HG03558 (cell line): ENCODE measurements around the gene RSKR.
"Not testable (repeated sequence)": the region's sequence is repeated elsewhere in the genome, so short reads cannot be mapped to it uniquely, and the experiment has no call there.

Experiments used
- ATAC-seq: cut with Tn5 transposase; IDR thresholded peaks from one replicate; pipeline ENCODE4 v1.9.1; 2021; ENCODE audit warnings: moderate number of reproducible peaks; ENCODE audit not compliant: unreplicated experiment; ENCODE audit errors: extremely low read depth

RSKR gene

DNA sequence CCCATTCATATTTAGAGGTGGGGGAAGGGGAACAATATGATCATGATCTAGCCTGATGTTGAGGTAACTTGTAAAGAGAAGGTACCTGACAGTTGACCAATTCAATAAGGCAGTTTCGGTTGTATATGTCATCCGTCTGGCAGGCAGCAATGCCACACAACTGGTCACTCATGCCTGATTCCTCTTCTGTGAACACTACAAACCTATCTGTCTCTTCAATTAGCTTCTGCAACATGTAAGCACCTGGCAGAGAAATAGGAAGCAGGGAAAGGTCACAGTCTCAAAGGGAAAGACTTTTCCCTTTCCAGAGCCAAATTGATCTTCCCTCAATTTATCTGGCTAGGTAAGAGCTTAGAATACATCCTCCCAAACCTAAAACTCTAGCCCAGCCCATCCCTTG is 10.2 kb upstream of the RSKR start:
- no peak for ATAC-seq

DNA sequence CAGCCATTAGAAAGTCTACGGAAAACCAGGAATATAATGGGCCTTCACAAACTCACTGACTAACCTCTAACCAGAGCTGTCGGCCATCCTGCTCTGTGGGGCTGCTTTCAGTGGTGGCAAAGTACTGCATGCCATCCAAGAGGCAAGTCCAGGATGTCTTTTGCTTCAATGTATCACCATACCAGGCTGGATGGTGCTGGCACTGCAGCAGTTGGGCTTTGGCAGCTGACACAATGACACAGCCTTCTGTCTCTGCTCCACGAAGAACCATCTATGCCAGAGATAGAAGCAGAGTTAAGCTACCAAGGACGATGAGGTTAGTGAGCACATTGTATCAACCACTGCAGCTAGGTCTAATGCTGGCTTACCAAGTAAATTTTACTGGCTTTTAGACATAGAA is 9.7 kb upstream of the RSKR start:
- ATAC-seq: no peak

DNA sequence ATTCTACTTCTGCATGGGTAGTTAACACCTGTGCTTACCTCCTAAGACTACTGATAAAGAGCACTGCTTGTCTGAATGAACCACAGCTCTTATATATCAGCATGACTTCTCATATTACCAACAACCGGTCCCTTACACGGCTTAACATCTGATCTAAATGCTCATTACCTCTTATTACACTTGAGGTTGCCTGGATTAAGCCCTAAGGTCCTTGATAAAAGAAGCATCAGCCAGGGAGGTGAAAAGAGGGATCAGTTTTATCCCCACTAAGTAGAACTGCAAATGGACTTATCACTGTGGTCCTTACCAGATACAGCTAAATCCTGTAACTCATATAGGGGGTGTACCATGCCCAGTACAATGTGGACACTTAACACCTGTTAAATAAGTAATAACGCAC is 8.2 kb upstream of the RSKR start:
- no peak for ATAC-seq

DNA sequence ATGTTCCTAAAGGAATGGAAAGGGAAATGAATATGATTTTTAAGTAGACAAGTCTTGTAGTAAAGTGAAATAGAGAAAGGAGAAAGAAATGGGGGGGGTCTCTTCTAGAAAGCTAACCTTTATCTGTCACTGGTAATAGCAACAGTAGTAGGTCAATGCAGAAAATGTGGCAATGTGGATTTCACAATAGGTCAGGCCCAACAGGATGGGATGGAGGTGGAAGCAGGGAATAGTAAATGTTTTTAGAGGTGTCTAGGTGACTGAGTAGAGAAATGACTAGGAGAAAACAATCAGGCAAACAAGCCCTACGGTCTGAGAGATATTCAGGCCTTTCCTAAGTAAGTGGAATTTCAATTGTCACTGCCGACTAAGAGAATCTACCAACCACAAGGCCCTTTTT is 6.0 kb upstream of the RSKR start:
- ATAC-seq: no peak

DNA sequence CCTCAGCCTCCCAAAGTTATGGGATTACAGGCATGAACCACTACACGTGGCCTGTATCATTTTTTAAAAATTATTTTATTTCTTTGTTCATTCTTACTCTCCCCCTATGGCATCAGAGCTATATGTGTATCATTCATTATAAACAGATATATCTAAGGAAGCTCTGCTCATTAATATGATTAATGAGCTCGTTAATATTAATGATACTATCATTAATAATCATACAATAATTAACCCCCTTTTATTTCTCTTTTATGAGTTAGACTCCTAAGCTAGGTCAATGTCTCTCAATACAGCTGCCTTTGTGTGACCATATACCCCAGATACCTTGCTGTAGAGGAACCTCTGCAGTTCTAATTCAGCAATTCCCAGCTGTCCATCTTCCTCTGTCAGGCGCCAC is 4.5 kb upstream of the RSKR start:
- ATAC-seq: no peak

DNA sequence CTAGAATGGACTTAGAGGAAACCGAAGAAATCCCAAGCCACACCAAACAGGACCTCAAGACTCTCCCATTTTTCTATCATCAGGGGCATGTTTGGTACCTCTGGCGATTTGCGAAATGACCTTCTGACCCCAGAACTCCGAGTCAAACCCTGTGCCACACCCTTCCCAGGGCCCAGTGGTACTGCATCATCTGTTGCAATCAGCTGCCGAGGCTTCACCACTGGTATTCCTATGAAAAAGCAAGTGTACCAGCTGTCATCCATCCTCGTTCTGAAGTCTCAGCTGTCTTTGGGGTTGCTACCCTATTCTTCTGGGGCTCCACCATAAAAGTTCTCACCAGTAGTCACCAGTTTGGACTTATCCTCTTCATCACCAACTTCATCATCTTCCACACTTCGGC is 2.3 kb upstream of the RSKR start:
- no peak for ATAC-seq

DNA sequence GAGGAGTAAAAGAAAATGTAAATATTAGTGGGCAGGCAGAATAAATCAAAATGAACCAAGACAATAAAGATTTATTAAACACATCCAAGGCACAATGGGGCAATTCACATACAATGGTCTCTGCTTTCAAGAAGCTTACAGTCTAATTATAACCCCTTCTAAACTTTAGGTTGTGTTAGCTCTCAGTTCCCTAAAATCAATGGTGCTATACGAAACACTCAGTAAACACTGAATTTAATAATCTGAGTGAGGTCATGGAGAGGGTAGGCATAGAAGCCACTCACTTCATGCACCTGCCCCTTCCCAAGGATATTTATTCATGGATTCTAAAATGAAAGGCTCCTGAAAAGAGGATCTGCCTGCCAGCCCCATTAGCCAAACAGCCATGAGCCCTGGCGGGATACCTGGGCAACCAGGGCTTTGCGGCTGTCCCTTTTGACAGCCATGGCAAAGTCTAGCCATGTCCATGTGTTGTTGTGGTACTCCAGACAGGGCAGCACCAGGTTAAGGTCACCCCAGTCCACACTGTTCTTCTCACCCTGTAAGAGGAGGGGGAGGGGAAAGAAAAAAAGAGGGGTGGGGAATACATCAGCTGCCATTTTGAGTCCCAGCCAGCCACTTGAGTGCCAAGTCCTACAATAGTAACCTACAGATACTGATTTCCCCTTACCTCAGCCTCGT is 1.4 kb upstream of the RSKR start:
- ATAC-seq: no peak

DNA sequence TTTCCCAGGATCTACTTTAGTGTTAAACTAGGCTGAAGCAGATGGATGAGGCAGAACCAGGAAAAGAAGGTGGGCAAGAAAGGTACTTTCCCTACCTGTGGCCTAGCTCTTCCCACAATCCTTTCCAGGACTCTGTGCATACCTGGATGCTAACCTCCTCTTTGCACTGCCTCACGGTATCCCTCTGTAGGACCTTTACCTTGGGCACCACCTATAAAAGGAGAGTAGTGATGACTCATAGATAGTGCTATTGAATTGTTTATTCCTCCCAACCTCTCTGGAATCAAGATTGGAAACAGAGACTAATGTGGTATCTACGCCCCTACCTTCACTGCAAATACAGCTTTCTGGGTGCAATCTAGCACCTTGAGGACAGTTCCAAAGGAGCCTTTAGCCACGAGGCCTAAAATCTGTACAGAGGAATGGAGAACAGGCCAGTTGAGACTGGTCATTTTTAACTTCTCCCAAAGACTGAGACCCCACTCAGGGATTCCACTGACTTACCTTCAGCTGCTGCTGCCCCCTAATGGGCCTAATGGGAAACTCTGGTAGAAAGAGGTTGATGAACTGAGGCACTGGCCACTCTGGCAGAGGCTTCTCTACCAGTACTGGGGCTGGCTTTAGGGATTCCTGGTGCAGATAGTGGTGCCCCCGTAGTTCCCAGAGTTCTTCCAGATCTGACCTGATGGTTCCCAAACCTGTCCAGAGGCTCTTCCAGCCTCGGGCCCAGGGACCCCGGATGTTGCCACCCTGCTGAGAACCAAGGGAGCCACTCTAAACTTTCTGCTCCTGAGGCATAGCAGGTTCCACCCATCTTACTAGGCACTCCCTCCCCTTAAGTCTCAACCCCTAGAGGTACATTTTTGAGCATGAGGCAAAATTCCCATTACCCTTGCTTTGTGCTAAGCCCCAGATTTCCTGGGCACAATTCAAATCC is 781 bp downstream of the RSKR start:
- no peak for ATAC-seq

DNA sequence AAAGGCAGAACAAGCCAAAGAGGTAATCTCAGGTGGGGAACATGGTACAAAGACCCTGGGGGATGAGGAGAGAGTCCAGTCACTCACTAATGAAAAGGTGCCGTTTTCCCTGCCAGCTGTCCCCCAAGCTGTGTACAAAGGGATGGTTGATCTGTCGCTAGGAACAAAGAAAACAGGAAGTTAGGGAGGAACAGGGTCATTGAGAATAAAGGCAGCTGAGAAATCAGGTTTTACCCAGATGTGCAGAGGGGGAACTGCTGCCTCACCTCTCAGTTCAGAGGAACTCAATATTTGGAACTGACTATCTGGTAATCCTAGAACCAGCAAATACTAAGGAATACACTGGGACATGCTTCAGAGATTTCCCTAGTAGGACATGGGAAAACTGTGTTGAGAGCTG is 1.5 kb downstream of the RSKR start:
- no peak for ATAC-seq

DNA sequence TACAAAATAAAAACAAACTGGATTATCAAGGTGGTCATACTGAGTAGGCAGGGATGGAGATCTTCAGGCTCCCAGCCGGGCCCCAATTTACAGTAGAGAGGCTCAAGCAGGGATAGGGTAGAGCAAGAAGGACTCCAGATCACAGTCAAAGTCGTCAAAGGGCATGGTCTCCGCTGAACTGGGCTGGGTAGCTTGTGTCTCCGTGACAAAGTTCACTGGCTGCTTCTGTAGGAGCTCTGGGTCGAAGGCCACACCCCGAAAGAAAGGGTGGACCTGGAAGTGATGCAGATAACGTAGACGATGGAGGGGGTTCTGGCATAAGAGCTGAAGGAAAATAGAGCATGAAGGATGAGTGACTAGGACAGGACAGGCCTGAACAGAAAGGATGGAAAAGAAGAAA is 3.6 kb downstream of the RSKR start:
- no peak for ATAC-seq

DNA sequence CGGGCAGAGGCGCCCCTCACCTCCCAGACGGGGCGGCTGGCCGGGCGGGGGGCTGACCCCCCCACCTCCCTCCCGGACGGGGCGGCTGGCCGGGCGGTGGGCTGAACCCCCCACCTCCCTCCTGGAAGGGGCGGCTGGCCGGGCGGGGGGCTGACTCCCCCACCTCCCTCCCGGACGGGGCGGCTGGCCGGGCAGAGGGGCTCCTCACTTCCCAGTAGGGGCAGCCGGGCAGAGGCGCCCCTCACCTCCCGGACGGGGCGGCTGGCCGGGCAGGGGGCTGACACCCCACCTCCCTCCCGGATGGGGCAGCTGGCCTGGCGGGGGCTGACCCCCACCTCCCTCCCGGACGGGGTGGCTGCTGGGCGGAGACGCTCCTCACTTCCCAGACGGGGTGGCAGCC is 10.0 kb downstream of the RSKR start:
- not testable (repeated sequence) for ATAC-seq

DNA sequence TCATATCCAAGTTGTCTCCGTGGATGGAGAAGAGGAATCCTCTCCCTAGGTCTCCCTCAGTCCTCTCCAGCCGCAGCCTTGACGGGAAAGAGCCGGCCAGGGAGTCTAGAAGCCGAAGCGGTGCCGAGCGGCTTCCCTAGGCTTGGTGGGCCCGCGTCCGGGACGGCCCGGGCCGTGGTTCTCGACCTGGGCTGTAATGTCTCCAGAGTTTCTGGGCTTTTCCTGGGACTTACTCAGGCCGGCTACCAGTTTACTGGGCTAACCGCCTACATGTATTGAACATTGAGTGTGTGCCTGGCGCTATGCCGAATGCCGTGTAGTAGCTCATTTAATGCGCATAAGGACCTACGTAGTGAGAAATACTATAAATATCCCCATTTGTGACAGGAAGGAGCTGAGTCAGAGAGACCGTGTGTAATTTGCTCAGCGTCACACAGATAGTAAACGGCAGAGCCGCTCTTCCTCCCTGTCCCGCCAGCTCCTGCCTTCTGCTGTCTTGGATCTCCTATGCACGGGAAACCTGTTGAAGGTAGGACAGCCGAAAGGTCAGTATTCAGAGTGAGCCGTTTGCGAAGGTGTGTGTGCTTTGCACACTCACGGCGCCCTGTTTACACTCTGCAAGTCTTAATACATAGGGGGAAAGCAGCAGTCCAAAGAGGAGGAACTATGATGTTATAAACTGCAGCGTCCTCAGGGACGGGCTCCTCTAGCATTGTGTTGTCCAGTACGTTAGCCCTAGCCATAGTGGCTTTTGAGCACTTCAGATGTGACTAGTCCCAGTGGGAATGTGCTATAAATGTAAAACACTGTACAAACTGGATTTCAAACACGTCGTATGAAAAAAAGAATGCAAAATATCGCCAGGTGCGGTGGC is 14.4 kb downstream of the RSKR start:
- ATAC-seq: peak; percentile 27

DNA sequence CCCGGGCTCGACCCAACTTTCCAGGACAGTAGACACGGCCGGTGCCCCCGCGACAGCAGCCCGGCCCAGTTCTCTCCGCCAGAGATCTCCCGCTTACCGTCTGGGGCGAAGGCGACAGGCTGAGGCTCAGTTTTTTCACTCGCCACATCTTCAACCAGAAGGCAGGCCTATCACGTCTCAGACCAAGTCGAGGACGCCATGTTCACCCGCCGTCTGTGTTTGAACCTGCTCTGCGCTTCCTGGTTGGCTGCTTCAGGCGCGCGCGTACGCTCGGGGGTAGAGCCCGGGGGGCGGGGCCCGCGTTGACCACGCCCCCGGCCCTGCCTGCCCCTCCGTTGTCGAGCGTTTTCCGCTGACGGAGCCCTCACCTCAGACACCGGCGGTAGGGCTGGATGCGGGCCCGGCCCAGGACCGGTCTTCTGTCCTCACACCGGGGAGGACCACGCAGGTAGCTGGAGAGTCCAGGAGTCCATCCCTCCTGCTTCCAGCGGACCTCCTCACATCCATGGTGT is 15.1 kb downstream of the RSKR start, which contains the start of gene SPAG5:
Gene SPAG5, minus strand, starts transcription at position 227 of the 512 bp plus-strand sequence. Its CDS starts 79 bp downstream, at position 148.
- ATAC-seq: peak; percentile 41

DNA sequence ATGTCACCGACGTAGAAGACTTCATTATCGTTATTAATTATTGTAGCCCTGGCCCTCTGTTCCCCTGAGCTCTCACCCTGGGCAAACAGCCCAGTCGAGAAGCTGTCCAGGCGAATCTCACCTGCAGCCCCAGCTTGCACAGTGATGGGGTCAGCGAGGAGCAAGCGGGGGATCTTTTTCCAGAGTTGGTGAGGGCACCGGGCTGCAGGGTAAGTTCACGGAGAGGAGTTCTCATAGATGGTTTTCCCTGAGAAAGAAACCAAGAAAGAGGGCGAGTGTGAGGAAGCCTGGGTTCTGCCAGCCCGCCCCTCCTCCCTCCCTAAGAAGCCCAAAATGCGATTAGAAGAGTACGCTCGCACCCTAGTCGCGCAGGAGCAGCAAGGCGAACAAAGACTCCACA is 15.6 kb downstream of the RSKR start:
- ATAC-seq: no peak

DNA sequence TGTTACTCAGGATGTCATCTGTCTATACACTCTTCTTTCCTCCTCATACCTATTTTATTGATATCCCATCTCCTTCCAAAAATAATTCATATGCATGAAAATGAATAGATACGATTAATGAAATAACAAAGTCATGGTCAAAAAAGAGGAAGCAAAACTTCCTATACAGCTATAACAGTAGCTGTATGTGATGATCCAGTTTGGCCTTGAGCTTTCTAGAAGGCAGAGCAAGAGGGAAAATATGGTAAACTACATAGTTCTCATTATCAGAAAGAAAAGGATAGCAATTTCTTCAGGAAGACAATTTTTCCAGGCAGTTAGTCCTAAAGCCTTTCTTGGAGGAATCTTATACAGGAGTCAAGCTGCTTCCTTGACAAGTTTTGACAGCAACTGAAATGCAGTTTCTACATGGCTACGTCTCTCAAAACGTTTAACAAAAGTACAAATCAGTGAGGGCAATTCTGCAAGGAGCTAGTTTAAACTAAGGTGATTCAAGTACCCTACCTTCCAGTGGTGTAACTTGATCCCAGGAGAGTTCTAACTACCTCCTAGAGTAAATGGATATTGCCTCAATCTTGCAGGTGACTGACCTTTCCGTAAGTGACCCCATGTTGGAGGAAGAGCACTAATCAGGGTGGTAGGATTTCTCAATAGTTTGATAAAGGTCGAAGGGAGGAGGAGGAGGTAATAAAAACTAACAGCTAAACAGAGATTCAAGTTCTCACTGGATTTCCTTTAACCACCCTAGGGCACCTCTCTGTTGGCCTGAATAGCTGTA is 16.2 kb downstream of the RSKR start:
- no peak for ATAC-seq

DNA sequence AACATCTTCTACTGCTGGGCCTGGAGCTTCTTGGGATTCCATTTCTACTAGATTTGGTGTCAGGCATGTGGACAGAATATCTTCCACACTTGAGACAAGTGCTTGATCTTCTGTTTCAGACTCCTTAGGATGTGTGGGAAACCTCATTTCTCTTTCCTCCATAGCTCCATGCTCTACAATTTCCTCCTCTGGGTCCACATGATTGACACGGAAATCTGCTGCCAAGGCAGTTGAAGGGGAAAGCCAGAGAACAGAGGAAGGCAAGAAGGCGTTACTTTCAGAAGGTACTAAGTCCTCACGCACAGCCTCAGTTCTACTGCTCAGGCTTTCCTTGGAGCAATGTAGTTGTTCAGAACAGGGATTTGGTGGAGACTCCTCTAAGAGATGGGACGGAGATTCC is 21.7 kb downstream of the RSKR start:
- ATAC-seq: no peak

DNA sequence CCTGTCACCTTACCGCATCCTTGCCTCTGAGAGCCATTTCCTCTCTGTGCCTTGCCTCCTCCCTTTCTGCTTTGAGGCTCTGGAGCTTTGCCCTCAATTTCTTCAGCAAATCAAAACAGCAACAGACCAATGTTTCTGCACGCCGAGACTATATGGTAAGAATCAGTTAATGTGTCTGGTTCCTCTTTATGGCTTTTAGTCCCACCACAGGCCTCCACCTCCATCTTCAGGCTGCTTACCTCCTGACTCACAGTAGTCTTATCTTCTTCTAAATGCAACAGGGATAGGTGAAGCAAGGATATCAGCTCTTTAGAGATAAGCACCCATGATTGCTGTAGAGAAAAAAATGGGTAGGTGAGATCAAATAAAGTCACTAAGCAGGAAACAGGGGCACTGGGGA is 28.1 kb downstream of the RSKR start:
- ATAC-seq: no peak

DNA sequence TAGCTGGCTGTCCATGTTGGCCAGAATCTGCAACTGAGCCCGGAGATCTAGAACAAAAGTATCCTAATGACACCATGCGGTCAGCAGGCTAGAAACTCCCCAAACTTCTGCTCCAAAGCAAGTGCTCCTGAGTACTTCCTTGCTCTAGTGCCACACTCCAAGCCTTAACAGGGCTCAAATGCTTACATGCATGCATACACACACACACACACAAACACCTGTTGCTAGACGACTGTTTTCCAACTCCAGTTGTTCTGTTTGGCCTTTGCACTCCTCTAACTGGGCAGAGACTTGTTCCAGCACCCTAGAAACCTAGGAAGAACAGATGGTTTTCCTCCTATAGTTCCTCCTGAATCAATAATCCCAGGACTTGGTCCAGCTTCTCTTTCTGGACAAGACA is 29.6 kb downstream of the RSKR start:
- no peak for ATAC-seq

DNA sequence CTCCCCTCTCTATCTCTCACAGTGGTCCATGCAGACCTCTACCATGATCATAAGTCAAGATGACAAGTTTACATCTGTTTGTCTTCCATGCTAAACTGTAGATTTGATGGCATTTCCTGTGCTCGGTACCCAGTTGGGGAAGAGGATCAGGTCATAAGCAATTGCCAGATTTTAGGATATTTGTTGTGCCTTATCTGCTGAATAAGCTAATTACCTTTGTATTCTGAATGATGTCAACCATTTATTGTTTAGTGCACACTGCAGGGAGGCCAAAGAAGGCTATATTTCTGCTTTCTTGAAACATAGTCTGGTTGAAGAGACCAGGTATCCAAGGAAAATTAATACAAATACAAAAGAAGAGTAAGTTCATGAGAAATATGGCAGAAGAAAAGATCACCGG is 31.5 kb downstream of the RSKR start:
- no peak for ATAC-seq

DNA sequence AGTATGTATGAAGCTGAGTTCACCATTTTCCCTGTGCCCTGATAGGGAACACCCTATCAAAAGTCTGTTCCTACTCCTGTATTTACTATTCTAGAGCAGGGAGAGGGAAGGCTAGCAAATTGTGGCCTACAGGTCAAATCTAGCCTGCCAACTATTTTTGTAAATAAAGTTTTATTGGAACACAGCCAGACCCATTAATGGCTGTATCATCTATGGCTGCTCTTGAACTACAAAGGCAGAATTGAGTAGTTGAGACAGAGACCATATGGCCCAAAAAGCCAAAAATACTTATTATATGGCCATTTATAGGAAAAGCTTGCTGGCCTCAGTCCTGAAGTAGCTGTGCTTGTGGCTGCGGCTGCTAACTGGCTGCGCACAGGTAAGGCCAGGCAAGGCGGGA is 33.0 kb downstream of the RSKR start:
- ATAC-seq: no peak
